Lower leg skin (tissue), 4 donors: Measurements from ENCODE around the gene ERGIC2. TPM values are rescaled to one million over a fixed set of nuclear protein-coding genes. Genes with fewer than 3 reads are reported as not detected.
A peak's percentile ranks its signal among the peaks of the same experiment; 100 is the strongest.
"Not testable (repeated sequence)": the region's sequence is repeated elsewhere in the genome, so short reads cannot be mapped to it uniquely, and the experiment has no call there.

Experiments used
- DNase-seq, 2 donors: peaks; one replicate each; pipeline ENCODE4 v3.0.0-alpha.2; 2019; ENCODE audit warnings: low spot score in 2 of 2
- H3K4me3 ChIP-seq: fragments of 200-600 bp; sonication (generic); 2 replicates; pipeline ENCODE4 v1.5.1; 2017; ENCODE audit warnings: mild to moderate bottlenecking, low read depth; ENCODE audit not compliant: poor library complexity, severe bottlenecking
- POLR2A ChIP-seq, 2 donors: fragments of 450-650 bp; IDR thresholded peaks; one replicate each; pipeline ENCODE4 v1.6.1; 2016 to 2017; ENCODE audit warnings: antibody characterized with exemption in 2 of 2, mild to moderate bottlenecking in 1 of 2, moderate library complexity in 1 of 2
- WGBS, 2 donors: methylation state at CpG; one replicate each; pipeline ENCODE4 v1.1.5; 2018; 5-methylcytosine and 5-hydroxymethylcytosine counted together
- intact Hi-C: fragments of 100-400 bp; cut with DNase I; formaldehyde crosslinking; loops from one replicate; pipeline ENCODE4 v1.15.0; 2023; ENCODE audit warnings: low total_unique reads
- total RNA-seq, 4 donors: library from RNA; depleted of rRNA; stranded (reverse); fragments of >200 nt; gene quantifications; one replicate each; pipeline ENCODE4 v1.1.0, GENCODE V29; 2016
- TF ChIP-seq, protein P1 (sequence below), 3 donors: fragments of 450-650 bp; IDR thresholded peaks; one replicate each; pipeline ENCODE4 v1.5.1; 2016; ENCODE audit warnings: antibody characterized with exemption in 3 of 3, mild to moderate bottlenecking in 3 of 3, moderate library complexity in 2 of 3

The ERGIC2 gene
- total RNA-seq, 4 donors from 2014 or later = 20.8 to 48.2 (median 38.8) TPM

DNA sequence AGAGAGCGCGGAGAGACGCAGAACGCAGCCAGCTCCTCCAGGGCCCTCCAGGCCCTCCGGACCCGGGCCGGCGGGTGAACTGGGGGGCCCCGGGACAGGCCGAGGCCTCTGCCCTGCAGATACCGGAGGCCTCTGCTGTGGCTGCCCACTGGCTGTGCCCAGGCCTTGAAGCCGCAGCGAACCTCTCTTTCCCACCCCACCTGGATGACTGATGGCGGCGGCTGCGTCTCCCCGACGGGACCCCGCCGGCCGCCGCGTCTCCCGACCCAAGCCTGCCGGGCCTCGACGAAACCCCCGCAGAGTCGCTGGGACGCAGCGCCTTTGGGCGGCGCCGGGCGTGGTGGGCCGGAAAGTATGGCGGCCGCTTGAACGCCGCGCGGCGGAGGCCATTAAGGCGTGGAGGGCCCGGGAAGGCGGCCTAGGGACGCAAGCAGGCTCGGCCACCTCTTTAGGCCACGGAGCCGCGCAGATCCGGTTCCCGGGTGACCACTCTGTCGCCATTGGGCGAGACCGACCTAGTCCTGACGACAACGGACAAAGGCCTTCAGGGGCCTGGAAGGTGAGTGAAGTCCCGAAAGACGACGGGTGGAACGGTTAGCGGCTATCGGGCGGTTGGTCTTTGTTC lies 8.4 kb upstream of the ERGIC2 start:
- no peak for TF ChIP-seq POLR2A (IDR thresholded peaks at IDR 0.05)
- TF ChIP-seq, protein P1, sequence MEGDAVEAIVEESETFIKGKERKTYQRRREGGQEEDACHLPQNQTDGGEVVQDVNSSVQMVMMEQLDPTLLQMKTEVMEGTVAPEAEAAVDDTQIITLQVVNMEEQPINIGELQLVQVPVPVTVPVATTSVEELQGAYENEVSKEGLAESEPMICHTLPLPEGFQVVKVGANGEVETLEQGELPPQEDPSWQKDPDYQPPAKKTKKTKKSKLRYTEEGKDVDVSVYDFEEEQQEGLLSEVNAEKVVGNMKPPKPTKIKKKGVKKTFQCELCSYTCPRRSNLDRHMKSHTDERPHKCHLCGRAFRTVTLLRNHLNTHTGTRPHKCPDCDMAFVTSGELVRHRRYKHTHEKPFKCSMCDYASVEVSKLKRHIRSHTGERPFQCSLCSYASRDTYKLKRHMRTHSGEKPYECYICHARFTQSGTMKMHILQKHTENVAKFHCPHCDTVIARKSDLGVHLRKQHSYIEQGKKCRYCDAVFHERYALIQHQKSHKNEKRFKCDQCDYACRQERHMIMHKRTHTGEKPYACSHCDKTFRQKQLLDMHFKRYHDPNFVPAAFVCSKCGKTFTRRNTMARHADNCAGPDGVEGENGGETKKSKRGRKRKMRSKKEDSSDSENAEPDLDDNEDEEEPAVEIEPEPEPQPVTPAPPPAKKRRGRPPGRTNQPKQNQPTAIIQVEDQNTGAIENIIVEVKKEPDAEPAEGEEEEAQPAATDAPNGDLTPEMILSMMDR (IDR thresholded peaks at IDR 0.05) = no peak
- WGBS, 2 donors = 96% methylated on average over 53 to 64 of the region's 65 CpGs
- DNase-seq = peak in 1 of 2 donors; percentile 80
- no peak overlapping the region for H3K4me3 ChIP-seq
- intact Hi-C loops = no loop called here

DNA sequence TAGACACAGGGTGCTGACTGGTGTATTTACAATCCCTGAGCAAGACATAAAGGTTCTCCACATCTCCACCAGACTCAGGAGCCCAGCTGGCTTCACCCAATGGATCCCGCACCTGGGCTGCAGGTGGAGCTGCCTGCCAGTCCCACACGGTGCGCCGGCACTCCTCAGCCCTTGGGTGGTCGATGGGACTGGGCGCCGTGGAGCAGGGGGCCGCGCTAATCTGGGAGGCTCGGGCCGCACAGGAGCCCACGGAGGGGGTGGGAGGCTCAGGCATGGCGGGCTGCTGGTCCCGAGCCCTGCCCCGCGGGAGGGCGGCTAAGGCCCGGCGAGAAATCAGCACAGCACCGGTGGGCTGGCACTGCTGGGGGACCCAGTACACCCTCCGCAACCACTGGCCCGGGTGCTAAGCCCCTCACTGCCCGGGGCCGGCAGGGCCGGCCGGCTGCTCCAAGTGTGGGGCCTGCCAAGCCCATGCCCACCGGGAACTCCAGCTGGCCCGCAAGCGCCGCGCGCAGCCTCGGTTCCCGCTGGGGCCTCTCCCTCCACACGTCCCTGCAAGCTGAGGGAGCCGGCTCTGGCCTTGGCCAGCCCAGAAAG lies 5.2 kb upstream of the ERGIC2 start:
- intact Hi-C loops, H3K4me3 ChIP-seq: not testable (repeated sequence)
- 94 to 97% methylated on average over 16 to 27 of the region's 36 CpGs for WGBS, 2 donors
- DNase-seq = peak in 1 of 2 donors; percentile 77

DNA sequence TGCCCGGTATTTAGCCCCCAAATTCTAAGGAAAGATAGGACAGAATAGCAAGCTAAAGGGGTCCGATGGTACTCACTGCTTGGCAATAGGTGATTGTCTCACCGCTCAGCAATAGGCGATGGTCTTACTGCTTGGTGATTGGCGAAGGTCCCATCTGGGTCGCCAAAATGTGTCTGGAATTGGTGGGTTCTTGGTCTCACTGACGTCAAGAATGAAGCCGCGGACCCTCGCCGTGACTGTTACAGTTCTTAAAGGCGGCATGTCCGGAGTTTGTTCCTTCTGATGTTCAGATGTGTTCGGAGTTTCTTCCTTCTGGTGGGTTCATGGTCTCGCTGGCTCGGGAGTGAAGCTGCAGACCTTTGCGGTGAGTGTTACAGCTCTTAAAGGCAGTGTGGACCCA lies 4.2 kb upstream of the ERGIC2 start:
- 94 to 95% methylated on average over 17 of the region's 17 CpGs for WGBS, 2 donors
- DNase-seq = peak in 1 of 2 donors; percentile 80
- intact Hi-C loops, H3K4me3 ChIP-seq: not testable (repeated sequence)

DNA sequence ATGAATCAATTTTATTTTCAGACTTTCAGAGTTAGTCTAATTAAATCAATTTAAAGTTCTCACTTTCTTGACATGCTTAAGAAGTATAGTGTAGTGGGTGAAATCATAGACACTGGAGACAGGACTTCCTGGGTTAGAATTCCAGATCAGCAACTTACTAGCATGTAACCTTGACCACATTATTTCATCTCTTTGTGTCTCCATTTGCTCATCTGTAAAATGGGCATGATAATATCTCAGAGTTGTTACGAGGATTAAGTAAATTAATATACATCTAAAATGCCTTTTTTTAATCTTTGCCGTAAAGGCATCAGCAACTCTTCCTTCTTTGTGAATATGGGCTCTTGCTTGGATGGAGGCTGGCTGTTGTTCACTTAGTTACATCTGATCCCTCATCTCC lies 1.3 kb upstream of the ERGIC2 start:
- no peak for TF ChIP-seq POLR2A (IDR thresholded peaks at IDR 0.05)
- TF ChIP-seq, protein P1 (IDR thresholded peaks at IDR 0.05) = no peak
- no peak for DNase-seq
- intact Hi-C loops = no loop called here
- H3K4me3 ChIP-seq = no peak overlapping the region
- WGBS, 2 donors = 89 to 94% methylated on average over 2 of the region's 2 CpGs

DNA sequence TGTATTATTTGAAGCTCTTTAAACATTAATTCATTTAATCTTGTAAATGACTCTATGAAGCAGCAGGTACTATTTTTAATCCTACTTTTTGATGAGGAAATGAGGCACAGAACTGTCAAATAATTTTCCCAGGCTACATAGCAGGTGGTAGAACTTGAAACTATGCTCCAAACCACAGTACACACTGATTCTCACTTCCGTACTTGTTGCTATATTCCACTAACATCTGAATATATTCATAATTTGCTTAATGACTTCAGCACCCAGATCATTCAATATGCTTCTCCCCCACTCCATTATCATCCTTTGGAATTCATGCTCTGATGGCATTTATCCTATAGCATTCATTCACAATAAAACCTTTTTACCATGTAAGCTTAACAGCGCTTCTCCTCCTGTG lies 4.9 kb downstream of the ERGIC2 start:
- no peak overlapping the region for H3K4me3 ChIP-seq
- WGBS, 2 donors = 94 to 96% methylated on average over 2 of the region's 2 CpGs
- TF ChIP-seq, protein P1 (IDR thresholded peaks at IDR 0.05) = no peak
- no peak for TF ChIP-seq POLR2A (IDR thresholded peaks at IDR 0.05)
- no peak for DNase-seq
- intact Hi-C loops = no loop called here

DNA sequence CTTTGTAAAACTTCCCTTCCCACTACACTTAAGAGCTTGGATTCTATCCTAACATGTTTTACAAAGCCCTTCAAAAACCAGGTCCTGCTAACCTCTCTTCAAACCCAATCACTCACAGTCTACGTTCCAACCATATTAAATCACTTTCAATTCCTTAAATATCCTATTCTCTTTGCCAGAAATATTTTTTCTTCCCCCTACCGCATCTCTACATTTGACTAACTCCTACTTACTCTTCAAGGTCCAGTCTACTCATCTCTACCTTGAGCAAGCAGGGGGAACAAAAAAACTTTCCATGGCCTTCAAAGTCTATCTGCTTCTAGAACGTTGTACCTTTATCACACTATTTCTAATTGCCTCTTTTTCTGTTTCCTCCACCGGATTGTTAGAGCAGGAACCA lies 6.1 kb downstream of the ERGIC2 start:
- TF ChIP-seq, protein P1 (IDR thresholded peaks at IDR 0.05) = no peak
- no peak for TF ChIP-seq POLR2A (IDR thresholded peaks at IDR 0.05)
- DNase-seq = no peak
- no peak overlapping the region for H3K4me3 ChIP-seq
- WGBS, 2 donors = 83 to 86% methylated on average over 4 of the region's 4 CpGs
- intact Hi-C loops = no loop called here

DNA sequence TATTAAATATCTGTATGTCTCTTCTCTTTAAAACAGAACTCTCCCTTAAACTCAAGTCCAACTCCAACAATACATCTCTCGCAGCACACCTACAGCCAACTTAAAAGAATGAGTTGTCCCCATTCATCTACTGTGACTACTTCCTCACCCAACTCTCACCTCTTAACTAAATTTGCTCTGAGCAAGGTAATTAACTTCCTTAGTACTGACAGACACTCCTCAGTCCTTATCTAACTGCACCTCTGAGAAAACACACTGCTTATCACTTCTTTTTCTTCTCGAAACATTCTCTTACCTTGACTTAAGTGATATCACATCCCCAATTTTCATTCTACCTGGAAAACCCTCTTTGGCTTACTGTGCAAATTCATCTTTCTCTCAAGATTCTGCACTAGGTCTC lies 7.0 kb downstream of the ERGIC2 start:
- 94 to 95% methylated on average over 2 of the region's 2 CpGs for WGBS, 2 donors
- no peak for DNase-seq
- intact Hi-C loops = no loop called here
- no peak overlapping the region for H3K4me3 ChIP-seq
- no peak for TF ChIP-seq POLR2A (IDR thresholded peaks at IDR 0.05)
- TF ChIP-seq, protein P1 (IDR thresholded peaks at IDR 0.05) = no peak
